GM21825 (cell line): ENCODE data around the gene PLEKHA6.
A peak's percentile ranks its signal among the peaks of the same experiment; 100 is the strongest.

ENCODE experiments used
- ATAC-seq: cut with Tn5 transposase; IDR thresholded peaks from one replicate; pipeline ENCODE4 v1.9.1; 2021; ENCODE audit warnings: mild to moderate bottlenecking, moderate library complexity; ENCODE audit not compliant: unreplicated experiment

Gene PLEKHA6

GRCh38 chr1:204218552-204218951 lies 141.2 kb downstream of the PLEKHA6 start:
- no peak for ATAC-seq

DNA sequence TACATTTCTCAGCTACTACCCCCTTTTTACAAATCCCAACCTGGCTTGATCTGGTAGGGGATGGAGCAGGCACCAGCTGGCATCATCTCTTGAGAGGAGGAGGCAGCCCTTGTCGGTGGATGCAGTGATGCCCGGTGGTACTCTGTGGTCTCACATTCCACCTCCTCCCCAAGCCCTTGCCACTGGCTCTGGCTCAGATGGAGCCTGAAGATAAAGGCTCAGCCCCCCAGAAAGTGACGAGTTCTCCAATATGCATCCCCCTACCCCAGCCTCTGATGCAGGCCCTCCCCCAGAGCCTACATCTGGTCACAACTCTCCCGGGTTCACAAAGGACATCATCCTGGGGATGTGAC lies 142.1 kb downstream of the PLEKHA6 start:
- no peak for ATAC-seq

- no peak for ATAC-seq
Measured at GRCh38 chr1:204216880-204217647, 142.7 kb downstream of the PLEKHA6 start.

DNA sequence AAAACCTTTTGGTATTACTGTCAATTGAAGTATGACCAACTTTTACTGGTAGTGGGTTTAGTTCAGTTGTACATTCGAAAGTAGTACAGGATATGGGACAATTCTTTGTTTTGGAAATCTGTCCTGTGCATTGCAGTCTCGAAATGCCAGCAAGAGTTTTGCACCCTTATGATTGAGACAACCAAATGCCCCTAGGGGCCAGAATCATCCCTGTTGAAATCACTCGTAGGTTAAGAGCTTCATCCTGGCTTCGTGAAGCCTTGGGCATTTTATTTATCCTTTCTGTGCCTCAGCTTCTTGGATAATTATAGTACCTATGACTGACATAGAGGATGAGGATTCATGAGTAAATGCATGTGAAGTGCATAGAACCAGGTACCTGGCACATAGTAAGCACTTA lies 143.5 kb downstream of the PLEKHA6 start:
- ATAC-seq: no peak

DNA sequence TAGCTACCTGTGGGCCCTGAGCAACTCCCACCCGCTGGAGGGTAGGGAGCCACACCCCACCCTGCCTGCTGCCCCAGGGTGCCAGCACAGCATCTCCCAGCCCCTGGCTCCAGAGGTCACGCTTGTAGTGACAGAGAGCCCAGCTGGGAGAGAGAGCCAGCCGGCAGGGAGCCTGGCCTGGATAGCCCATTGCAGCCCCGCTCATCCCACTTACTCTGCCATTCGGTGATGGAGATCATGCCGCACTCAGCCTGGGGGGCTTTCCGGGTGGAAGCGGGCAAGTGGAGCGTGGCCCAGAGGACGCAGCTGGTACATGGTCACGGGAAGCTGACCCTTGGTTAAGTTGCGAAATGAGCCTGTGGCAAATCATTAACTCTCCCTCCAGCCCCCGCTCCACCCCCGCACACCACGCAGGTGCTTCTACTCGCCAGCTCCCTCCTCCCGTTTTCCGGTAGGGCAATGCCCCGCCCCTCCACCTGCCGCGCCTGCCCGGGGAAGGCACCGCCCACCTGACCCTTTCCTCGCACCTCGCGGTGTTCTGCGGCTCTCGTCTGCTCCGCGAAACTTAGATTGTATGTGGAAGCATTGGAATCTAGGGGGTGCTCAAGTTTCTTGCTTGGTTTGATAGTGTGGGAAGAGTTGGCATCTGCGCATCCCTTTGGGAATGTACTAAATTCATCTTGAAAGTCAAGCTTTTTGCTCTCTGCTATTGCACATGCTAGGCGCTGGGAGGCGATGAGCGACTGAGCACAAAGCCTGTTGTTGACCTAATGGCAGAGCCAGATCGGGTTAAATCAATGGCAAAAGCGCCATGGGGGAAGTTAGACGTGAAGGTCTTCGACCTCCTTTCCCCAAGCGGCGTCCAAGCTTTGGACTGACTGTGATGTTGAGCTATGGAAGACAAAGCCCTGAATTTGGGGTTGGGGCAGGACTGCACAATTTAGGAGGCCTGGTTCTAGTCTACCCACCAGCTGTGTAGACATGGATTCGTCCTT lies 145.8 kb downstream of the PLEKHA6 start, which contains the start of gene GOLT1A:
Gene GOLT1A (minus strand): TSS at position 321 of the 995 bp plus-strand sequence. CDS start 82 bp downstream, at position 239.
- ATAC-seq: peak; percentile 63

- no peak for ATAC-seq
Measured at GRCh38 chr1:204212715-204213114, 147.0 kb downstream of the PLEKHA6 start.

GRCh38 chr1:204211046-204211445 lies 148.7 kb downstream of the PLEKHA6 start:
- ATAC-seq: no peak

GRCh38 chr1:204207136-204207616 lies 152.6 kb downstream of the PLEKHA6 start:
- ATAC-seq: no peak

- ATAC-seq: no peak
Measured at GRCh38 chr1:204206121-204206520, 153.6 kb downstream of the PLEKHA6 start.

- no peak for ATAC-seq
Measured at GRCh38 chr1:204205486-204205885, 154.2 kb downstream of the PLEKHA6 start.

DNA sequence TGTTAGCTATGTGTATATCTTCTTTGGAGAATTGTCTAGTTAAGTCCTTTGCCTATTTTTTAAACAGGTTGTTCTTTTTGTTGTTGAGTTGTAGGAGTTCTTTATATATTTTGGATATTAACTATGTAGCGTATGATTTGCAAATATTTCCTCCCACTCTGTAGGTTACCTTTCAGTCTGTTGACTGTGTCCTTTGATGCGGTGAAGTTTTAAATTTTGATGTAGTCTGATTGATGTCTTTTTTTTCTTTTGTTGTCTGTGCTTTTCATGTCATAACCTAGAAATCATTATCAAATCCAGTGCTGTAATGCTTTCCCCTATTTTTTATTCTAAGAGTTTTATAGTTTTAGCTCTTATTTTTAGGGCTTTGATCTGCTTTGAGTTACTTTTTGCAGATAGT lies 154.8 kb downstream of the PLEKHA6 start:
- no peak for ATAC-seq

DNA sequence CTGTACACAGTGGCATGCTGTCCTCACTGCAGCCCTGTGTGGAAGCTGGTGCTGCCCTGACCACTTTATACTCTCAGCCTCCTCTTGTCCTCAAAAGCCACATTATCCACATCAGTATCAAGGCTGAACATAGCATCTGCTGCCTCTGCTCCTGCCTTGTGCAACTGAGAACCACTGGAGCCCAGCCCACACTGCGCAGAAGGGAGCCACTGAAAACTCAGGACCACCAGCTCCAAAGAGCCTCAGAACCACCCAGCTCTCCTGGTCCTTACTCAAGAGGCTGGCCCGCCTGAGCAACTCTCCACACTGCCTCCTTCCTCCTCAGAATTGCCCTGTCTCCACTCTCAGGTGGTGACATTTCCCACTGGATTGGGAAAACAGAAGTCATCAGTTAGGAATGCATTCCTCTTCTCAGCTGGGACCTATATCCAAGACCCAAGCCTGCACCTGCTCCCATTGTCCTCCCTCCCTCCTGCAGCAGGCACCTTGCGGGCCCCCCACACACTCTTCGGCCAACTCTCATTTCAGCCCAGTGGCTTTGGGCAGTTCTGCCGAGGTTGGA lies 156.4 kb downstream of the PLEKHA6 start:
- no peak for ATAC-seq

DNA sequence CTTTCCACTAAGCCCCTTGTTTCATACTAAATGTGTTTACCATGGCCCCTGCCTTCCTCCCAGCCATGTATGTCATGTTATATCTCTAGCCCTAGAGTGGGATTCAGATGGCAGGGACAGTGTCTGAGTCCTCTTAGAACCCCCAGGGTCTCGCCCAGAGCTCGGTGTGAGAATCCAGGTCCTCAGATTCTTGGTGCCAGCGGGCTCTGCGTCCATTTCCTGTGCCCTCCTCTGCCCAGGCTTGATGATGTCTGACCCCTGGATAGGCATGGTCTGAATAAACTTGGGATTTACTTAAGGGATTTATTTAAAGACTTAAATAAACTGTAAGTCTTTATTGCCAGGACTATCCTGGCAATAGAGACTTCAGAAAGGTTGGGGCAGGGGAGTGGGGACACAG lies 157.2 kb downstream of the PLEKHA6 start:
- no peak for ATAC-seq

DNA sequence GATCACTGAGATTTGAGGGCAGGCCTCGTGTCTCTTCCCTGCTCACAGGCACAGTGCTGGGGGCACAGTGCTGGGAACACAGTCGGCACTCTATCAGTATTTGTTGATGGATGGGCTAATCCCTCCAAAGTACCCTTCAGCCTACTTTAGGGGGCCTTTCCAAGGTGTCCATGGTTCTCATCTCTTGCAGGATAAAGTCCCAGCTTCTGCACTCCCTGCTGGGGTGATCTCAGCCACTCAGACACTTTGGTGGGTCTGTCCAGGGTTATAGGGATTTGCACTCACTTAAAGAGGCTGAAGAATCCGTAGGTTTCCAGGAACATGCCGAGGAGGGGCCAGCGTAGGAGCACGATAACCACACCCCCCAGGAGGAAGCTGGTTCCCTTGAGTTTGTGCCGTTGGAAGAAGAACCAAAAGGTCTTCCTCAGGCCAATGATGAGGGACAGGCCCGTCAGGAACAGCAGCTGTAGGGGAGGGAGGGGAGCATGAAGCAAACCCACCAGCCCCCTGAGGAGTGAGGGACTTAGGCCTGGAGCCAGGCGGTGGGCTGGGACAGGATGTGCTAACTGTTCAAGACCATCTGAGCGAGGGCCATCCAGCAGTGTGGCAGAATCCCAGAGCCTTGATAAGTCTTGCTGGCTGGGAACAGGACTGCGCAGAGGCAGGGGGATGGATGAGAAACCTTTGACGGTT lies 158.2 kb downstream of the PLEKHA6 start:
- no peak for ATAC-seq

- ATAC-seq: no peak
Measured at GRCh38 chr1:204199579-204199978, 160.2 kb downstream of the PLEKHA6 start.

GRCh38 chr1:204198348-204199340 lies 161.1 kb downstream of the PLEKHA6 start:
- no peak for ATAC-seq

DNA sequence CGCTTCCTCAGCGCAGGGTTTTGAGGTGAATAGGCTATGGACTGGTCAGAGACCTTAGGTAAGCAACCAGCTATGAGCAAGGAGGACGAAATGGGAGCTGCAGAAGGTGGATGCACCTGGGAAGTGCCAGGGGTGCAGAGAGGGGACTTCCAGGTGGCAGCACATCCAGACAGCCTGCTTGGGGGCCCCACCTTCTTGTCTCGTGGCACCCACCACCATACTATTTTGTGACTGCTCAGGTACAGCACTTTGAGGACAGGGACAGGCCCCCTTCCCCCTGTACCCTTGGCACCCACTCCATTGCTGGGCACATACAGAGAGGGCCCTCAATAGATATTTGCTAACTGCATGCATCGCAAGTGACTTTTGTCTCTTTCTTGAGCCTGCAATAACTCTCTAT lies 162.7 kb downstream of the PLEKHA6 start:
- ATAC-seq: no peak

DNA sequence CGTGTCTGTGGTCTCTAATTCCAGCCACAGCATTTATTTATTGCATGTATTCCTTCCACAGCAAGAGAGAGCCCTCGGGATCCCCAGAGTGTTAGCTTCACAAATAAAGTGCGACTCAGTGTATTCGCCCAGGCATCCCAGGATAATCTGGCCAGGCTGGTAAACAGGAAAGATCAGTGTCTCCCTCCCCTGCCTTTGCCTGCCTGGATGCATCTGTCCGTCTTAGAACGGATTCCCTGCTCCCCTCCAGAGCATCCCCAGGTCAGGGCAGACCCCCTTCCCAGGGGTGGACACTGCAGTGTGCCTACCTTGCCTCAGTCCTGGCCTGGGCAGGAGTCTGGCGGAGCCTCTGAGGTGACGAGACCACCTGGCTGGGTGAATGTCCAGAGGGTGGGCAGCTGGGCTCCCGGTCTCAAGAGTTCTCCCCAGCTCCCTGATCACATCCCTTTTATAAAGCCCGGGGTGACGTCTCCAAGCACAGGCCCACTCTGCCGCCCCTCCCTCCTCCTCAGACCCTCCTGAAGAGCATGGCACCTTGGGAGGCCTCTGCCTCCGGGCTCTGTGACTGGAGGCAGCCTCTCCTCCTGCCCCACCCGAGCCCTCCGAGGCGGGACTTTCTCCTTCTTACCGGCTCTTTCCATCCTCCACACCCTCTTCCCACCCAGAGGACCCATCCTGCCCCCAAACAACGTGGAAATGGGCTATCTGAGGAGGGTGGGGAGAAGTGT lies 163.5 kb downstream of the PLEKHA6 start, which contains the start of gene KISS1:
Gene KISS1 (minus strand): TSS at position 424 of the 728 bp plus-strand sequence. CDS start 3,615 bp downstream, outside the sequence.
- ATAC-seq: no peak

DNA sequence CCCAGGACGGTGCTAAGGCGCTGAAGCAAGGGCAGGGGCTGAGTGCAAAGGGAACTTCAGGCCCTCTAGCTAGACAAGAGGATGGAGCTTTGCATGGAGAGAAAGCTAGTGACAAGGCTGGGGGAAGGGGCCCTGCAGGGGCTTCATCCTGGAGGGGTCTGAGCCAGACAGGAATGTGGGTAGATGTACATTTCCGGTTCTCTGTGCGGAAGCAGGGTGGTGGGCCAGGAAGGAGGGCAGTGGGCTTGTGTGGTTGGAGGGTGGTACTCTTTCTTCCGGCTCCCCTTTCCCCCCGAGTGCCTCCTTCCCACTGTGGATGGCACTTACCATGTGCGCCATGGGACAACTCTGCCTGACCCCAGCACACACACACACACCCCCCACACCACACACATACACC lies 165.0 kb downstream of the PLEKHA6 start:
- ATAC-seq: no peak
